Loucy (cell line): ENCODE measurements around the gene GRN.

Source experiments
- H2AFZ ChIP-seq: fragments of 200-600 bp; sonication (generic); 2 replicates; pipeline ENCODE4 v1.6.0; 2016; ENCODE audit warnings: antibody characterized with exemption, mild to moderate bottlenecking, low read length, moderate library complexity
- H3F3A ChIP-seq: fragments of 200-600 bp; 2 replicates; pipeline ENCODE4 v1.6.0; 2016; ENCODE audit warnings: antibody characterized with exemption, low read depth, mild to moderate bottlenecking
- H3K27me3 ChIP-seq: fragments of 200-600 bp; sonication (generic); 2 replicates; pipeline ENCODE4 v1.6.1; 2014; ENCODE audit warnings: low read length, mild to moderate bottlenecking; ENCODE audit not compliant: insufficient read depth, poor library complexity, severe bottlenecking
- H3K36me3 ChIP-seq: fragments of 200-600 bp; sonication (generic); 2 replicates; pipeline ENCODE4 v1.6.1; 2016; ENCODE audit warnings: low read length; ENCODE audit not compliant: insufficient read depth
- H3K4me1 ChIP-seq: fragments of 200-600 bp; sonication (generic); 2 replicates; pipeline ENCODE4 v1.5.1; 2014; ENCODE audit warnings: low read length, mild to moderate bottlenecking; ENCODE audit not compliant: insufficient read depth, poor library complexity, severe bottlenecking
- H3K4me2 ChIP-seq: fragments of 200-600 bp; sonication (generic); 2 replicates; pipeline ENCODE4 v1.6.0; 2014; ENCODE audit warnings: antibody characterized with exemption, low read length, low read depth, mild to moderate bottlenecking; ENCODE audit not compliant: poor library complexity, severe bottlenecking
- H3K4me3 ChIP-seq: fragments of 200-600 bp; sonication (generic); 2 replicates; pipeline ENCODE4 v1.5.1; 2014; ENCODE audit warnings: low read length, mild to moderate bottlenecking, mixed read lengths; ENCODE audit not compliant: poor library complexity, severe bottlenecking
- H3K79me2 ChIP-seq: fragments of 200-600 bp; sonication (generic); 2 replicates; pipeline ENCODE4 v1.6.1; 2014; ENCODE audit warnings: low read length; ENCODE audit not compliant: insufficient read depth
- H3K9ac ChIP-seq: fragments of 200-600 bp; sonication (generic); 2 replicates; pipeline ENCODE4 v1.6.0; 2014; ENCODE audit warnings: mild to moderate bottlenecking, low read depth, low read length, moderate library complexity; ENCODE audit not compliant: poor library complexity, severe bottlenecking
- H3K9me2 ChIP-seq: fragments of 200-600 bp; sonication (generic); replicated peaks from 2 replicates; pipeline ENCODE4 v1.6.1; 2016; ENCODE audit warnings: low read depth, low read length, mixed read lengths
- H3K9me3 ChIP-seq: fragments of 200-600 bp; sonication (generic); 2 replicates; pipeline ENCODE4 v1.6.1; 2014; ENCODE audit warnings: mild to moderate bottlenecking, antibody characterized with exemption, low read length, low read depth; ENCODE audit not compliant: insufficient read depth
- H4K20me1 ChIP-seq: fragments of 200-600 bp; sonication (generic); 2 replicates; pipeline ENCODE4 v1.6.0; 2014; ENCODE audit warnings: antibody characterized with exemption, low read length, mild to moderate bottlenecking; ENCODE audit not compliant: insufficient read depth, poor library complexity, severe bottlenecking
- CTCF ChIP-seq: fragments of 200-600 bp; sonication (generic); conservative IDR thresholded peaks from 2 replicates; pipeline ENCODE4 v1.5.1; 2014; ENCODE audit warnings: mild to moderate bottlenecking, antibody characterized with exemption, low read length
- EZH2phosphoT487 ChIP-seq: fragments of 200-600 bp; IDR thresholded peaks from 2 replicates; pipeline ENCODE4 v1.6.1; 2018; ENCODE audit warnings: antibody characterized with exemption, mild to moderate bottlenecking, moderate library complexity, borderline replicate concordance

Gene GRN

GRCh38 chr17:44348234-44348987 is 3.3 kb downstream of the GRN start:
- Histone ChIP-seq H3K4me2 (no peak overlapping the region), H3K9me3 (no peaks in the 10 kb centered on the region), H3F3A (no peaks in the 10 kb centered on the region), H3K9ac (peak overlapping the region; percentile 20), H4K20me1 (no peaks in the 10 kb centered on the region), H2AFZ (no peak overlapping the region), H3K9me2 (no peaks in the 10 kb centered on the region), H3K4me3 (no peak overlapping the region), H3K79me2 (no peaks in the 10 kb centered on the region), H3K27me3 (no peaks in the 10 kb centered on the region), H3K4me1 (peaks cover 5% of the 10 kb centered on the region), H3K36me3 (no peaks in the 10 kb centered on the region)
- TF ChIP-seq EZH2phosphoT487 (no peak), CTCF (no peak)

- Histone ChIP-seq H3K36me3 (no peaks in the 10 kb centered on the region), H3K4me1 (peaks cover 5% of the 10 kb centered on the region)
Measured at GRCh38 chr17:44348988-44349364, 3.9 kb downstream of the GRN start.

GRCh38 chr17:44349553-44350070 is 4.5 kb downstream of the GRN start:
- H3K9me3 ChIP-seq: no peaks in the 10 kb centered on the region
- H3K79me2 ChIP-seq: no peaks in the 10 kb centered on the region
- TF ChIP-seq CTCF: no peak
- no peak for TF ChIP-seq EZH2phosphoT487
- peaks cover 5% of the 10 kb centered on the region for H3K4me1 ChIP-seq
- no peaks in the 10 kb centered on the region for H4K20me1 ChIP-seq
- H3K4me3 ChIP-seq: no peak overlapping the region
- H3K27me3 ChIP-seq: no peaks in the 10 kb centered on the region
- no peaks in the 10 kb centered on the region for H3K36me3 ChIP-seq
- H2AFZ ChIP-seq: no peak overlapping the region
- H3K9me2 ChIP-seq: no peaks in the 10 kb centered on the region
- no peak overlapping the region for H3K9ac ChIP-seq
- no peak overlapping the region for H3K4me2 ChIP-seq
- H3F3A ChIP-seq: no peaks in the 10 kb centered on the region

More at GRCh38 chr17:44348988-44349364, 3.9 kb downstream of the GRN start:
- Histone ChIP-seq H3K27me3 (no peaks in the 10 kb centered on the region), H3K79me2 (no peaks in the 10 kb centered on the region), H3K4me3 (no peak overlapping the region), H4K20me1 (no peaks in the 10 kb centered on the region), H3K9ac (no peak overlapping the region), H3K9me3 (no peaks in the 10 kb centered on the region), H3K4me2 (no peak overlapping the region), H3F3A (no peaks in the 10 kb centered on the region), H2AFZ (no peak overlapping the region), H3K9me2 (no peaks in the 10 kb centered on the region)
- TF ChIP-seq CTCF: no peak
- no peak for TF ChIP-seq EZH2phosphoT487
